ENCODE measurements around the gene CENPB. TPM values are rescaled to one million over a fixed set of nuclear protein-coding genes. Genes with fewer than 3 reads are reported as not detected.

Gene CENPB
- total RNA-seq, 2 experiments from 2014 or later = 54.6 to 59.0 TPM

- DNase-seq = no peak
- Mint-ChIP-seq H3K4me3 (no peak overlapping the region), H3K36me3 (peaks cover 4% of the 10 kb centered on the region), H3K27ac (no peak overlapping the region), H3K9me3 (no peaks in the 10 kb centered on the region), H3K4me1 (peaks cover 7% of the 10 kb centered on the region), H3K27me3 (no peaks in the 10 kb centered on the region)
Observed at GRCh38 chr20:3754276-3754630, 32.3 kb downstream of the CENPB start.

GRCh38 chr20:3753501-3754275 lies 32.9 kb downstream of the CENPB start:
- no peaks in the 10 kb centered on the region for H3K27me3 Mint-ChIP-seq
- H3K4me1 Mint-ChIP-seq = peaks cover 7% of the 10 kb centered on the region
- no peaks in the 10 kb centered on the region for H3K9me3 Mint-ChIP-seq
- no peak overlapping the region for H3K27ac Mint-ChIP-seq
- H3K36me3 Mint-ChIP-seq = peaks cover 4% of the 10 kb centered on the region
- no peak overlapping the region for H3K4me3 Mint-ChIP-seq
- DNase-seq = no peak

- peaks cover 4% of the 10 kb centered on the region for H3K36me3 Mint-ChIP-seq
- H3K9me3 Mint-ChIP-seq = no peaks in the 10 kb centered on the region
- H3K4me3 Mint-ChIP-seq = no peak overlapping the region
- DNase-seq = peak; percentile 30
- H3K27ac Mint-ChIP-seq = no peak overlapping the region
- H3K4me1 Mint-ChIP-seq = peaks cover 7% of the 10 kb centered on the region
- H3K27me3 Mint-ChIP-seq = no peaks in the 10 kb centered on the region
Observed at GRCh38 chr20:3753098-3753497, 33.4 kb downstream of the CENPB start.

- Mint-ChIP-seq H3K27ac (no peak overlapping the region), H3K4me1 (peaks cover 7% of the 10 kb centered on the region), H3K27me3 (peaks cover 3% of the 10 kb centered on the region), H3K36me3 (peaks cover 4% of the 10 kb centered on the region), H3K9me3 (no peaks in the 10 kb centered on the region), H3K4me3 (peak overlapping the region; percentile 53)
- no peak for DNase-seq
Observed at GRCh38 chr20:3752386-3752759, 34.2 kb downstream of the CENPB start.

GRCh38 chr20:3751675-3752385 lies 34.7 kb downstream of the CENPB start:
- peak overlapping the region; percentile 53 for H3K4me3 Mint-ChIP-seq
- peak; percentile 81 for DNase-seq
- peaks cover 4% of the 10 kb centered on the region for H3K36me3 Mint-ChIP-seq

GRCh38 chr20:3751305-3751674 lies 35.2 kb downstream of the CENPB start:
- Mint-ChIP-seq H3K4me3 (no peak overlapping the region), H3K9me3 (no peaks in the 10 kb centered on the region), H3K4me1 (peaks cover 7% of the 10 kb centered on the region), H3K27ac (no peak overlapping the region), H3K36me3 (peaks cover 2% of the 10 kb centered on the region), H3K27me3 (peaks cover 11% of the 10 kb centered on the region)
- DNase-seq = no peak

More at GRCh38 chr20:3751675-3752385, 34.7 kb downstream of the CENPB start:
- Mint-ChIP-seq H3K4me1 (peaks cover 7% of the 10 kb centered on the region), H3K27ac (no peak overlapping the region), H3K27me3 (peaks cover 8% of the 10 kb centered on the region), H3K9me3 (no peaks in the 10 kb centered on the region)

- Mint-ChIP-seq H3K9me3 (no peaks in the 10 kb centered on the region), H3K36me3 (peaks cover 2% of the 10 kb centered on the region)
Observed at GRCh38 chr20:3749689-3750531, 36.6 kb downstream of the CENPB start.

GRCh38 chr20:3749087-3749688 lies 37.4 kb downstream of the CENPB start:
- Mint-ChIP-seq H3K27ac (no peak overlapping the region), H3K4me3 (no peak overlapping the region), H3K4me1 (peaks cover 15% of the 10 kb centered on the region), H3K36me3 (peaks cover 2% of the 10 kb centered on the region), H3K27me3 (peaks cover 26% of the 10 kb centered on the region), H3K9me3 (no peaks in the 10 kb centered on the region)
- no peak for DNase-seq

More at GRCh38 chr20:3749689-3750531, 36.6 kb downstream of the CENPB start:
- H3K4me1 Mint-ChIP-seq = peaks cover 12% of the 10 kb centered on the region
- H3K27me3 Mint-ChIP-seq = peaks cover 21% of the 10 kb centered on the region
- peak; percentile 68 for DNase-seq
- H3K27ac Mint-ChIP-seq = no peak overlapping the region
- H3K4me3 Mint-ChIP-seq = no peak overlapping the region

GRCh38 chr20:3748073-3748472 lies 38.5 kb downstream of the CENPB start:
- Mint-ChIP-seq H3K27me3 (peaks cover 27% of the 10 kb centered on the region), H3K9me3 (no peaks in the 10 kb centered on the region), H3K36me3 (peaks cover 2% of the 10 kb centered on the region), H3K4me3 (no peak overlapping the region), H3K4me1 (peaks cover 13% of the 10 kb centered on the region), H3K27ac (no peak overlapping the region)
- DNase-seq = no peak

- Mint-ChIP-seq H3K27me3 (peaks cover 27% of the 10 kb centered on the region), H3K4me1 (peaks cover 12% of the 10 kb centered on the region), H3K9me3 (no peaks in the 10 kb centered on the region), H3K36me3 (peaks cover 2% of the 10 kb centered on the region), H3K27ac (no peak overlapping the region), H3K4me3 (no peak overlapping the region)
- DNase-seq = no peak
Observed at GRCh38 chr20:3747471-3747870, 39.1 kb downstream of the CENPB start.

- Mint-ChIP-seq H3K27ac (no peak overlapping the region), H3K9me3 (no peaks in the 10 kb centered on the region)
Observed at GRCh38 chr20:3745686-3746173, 40.8 kb downstream of the CENPB start.

GRCh38 chr20:3744806-3745685 lies 41.5 kb downstream of the CENPB start:
- H3K36me3 Mint-ChIP-seq = no peaks in the 10 kb centered on the region
- H3K27me3 Mint-ChIP-seq = peaks cover 27% of the 10 kb centered on the region

More at GRCh38 chr20:3745686-3746173, 40.8 kb downstream of the CENPB start:
- peaks cover 8% of the 10 kb centered on the region for H3K4me1 Mint-ChIP-seq
- H3K27me3 Mint-ChIP-seq = peaks cover 27% of the 10 kb centered on the region
- no peak for DNase-seq
- no peak overlapping the region for H3K4me3 Mint-ChIP-seq
- H3K36me3 Mint-ChIP-seq = no peaks in the 10 kb centered on the region

GRCh38 chr20:3744037-3744436 lies 42.5 kb downstream of the CENPB start:
- Mint-ChIP-seq H3K4me3 (no peak overlapping the region), H3K27ac (no peak overlapping the region), H3K27me3 (peaks cover 27% of the 10 kb centered on the region), H3K36me3 (no peaks in the 10 kb centered on the region), H3K4me1 (peaks cover 8% of the 10 kb centered on the region), H3K9me3 (no peaks in the 10 kb centered on the region)
- DNase-seq = no peak

More at GRCh38 chr20:3744806-3745685, 41.5 kb downstream of the CENPB start:
- peak; percentile 77 for DNase-seq
- H3K4me1 Mint-ChIP-seq = peaks cover 8% of the 10 kb centered on the region
- H3K27ac Mint-ChIP-seq = no peak overlapping the region
- H3K9me3 Mint-ChIP-seq = no peaks in the 10 kb centered on the region
- peak overlapping the region; percentile 38 for H3K4me3 Mint-ChIP-seq

GRCh38 chr20:3743251-3743650 lies 43.3 kb downstream of the CENPB start:
- Mint-ChIP-seq H3K27ac (no peak overlapping the region), H3K36me3 (no peaks in the 10 kb centered on the region), H3K4me1 (peaks cover 8% of the 10 kb centered on the region), H3K4me3 (no peak overlapping the region), H3K27me3 (peaks cover 27% of the 10 kb centered on the region), H3K9me3 (no peaks in the 10 kb centered on the region)
- no peak for DNase-seq
